Esophagus squamous epithelium (tissue), 5 donors: ENCODE measurements around the gene LEFTY1. TPM values are rescaled to one million over a fixed set of nuclear protein-coding genes. Genes with fewer than 3 reads are reported as not detected.
"Not testable (repeated sequence)": the region's sequence is repeated elsewhere in the genome, so short reads cannot be mapped to it uniquely, and the experiment has no call there.

Experiments used
- DNase-seq: peaks from one replicate; lab custom pipeline; 2025; lab: John Stamatoyannopoulos, UW
- H3K27ac ChIP-seq, 4 donors: fragments of 200-600 bp; sonication (generic); one replicate each; pipeline ENCODE4 v1.5.1; 2016 to 2019; ENCODE audit warnings: mild to moderate bottlenecking in 1 of 4
- H3K27me3 ChIP-seq, 4 donors: fragments of 200-600 bp; sonication (generic); 1 replicate in 3 of 4; 2 replicates in 1 of 4; pipeline versions ENCODE4 v1.5.1 to v1.6.0; 2017 to 2021; ENCODE audit warnings: antibody characterized with exemption in 1 of 4
- H3K36me3 ChIP-seq, 3 donors: fragments of 200-600 bp; sonication (generic); one replicate each; pipeline ENCODE4 v1.5.1; 2016 to 2019
- H3K4me1 ChIP-seq, 3 donors: fragments of 200-600 bp; sonication (generic); one replicate each; pipeline ENCODE4 v1.5.1; 2017 to 2019
- H3K4me3 ChIP-seq, 4 donors: fragments of 200-600 bp; sonication (generic); 1 replicate in 3 of 4; 2 replicates in 1 of 4; pipeline ENCODE4 v1.5.1; 2016 to 2019; ENCODE audit warnings: mild to moderate bottlenecking in 2 of 4, moderate library complexity in 1 of 4
- H3K9me3 ChIP-seq, 3 donors: fragments of 200-600 bp; sonication (generic); one replicate each; pipeline ENCODE4 v1.5.1; 2016 to 2019
- POLR2A ChIP-seq, 4 donors: fragments of 450-650 bp; IDR thresholded peaks; one replicate each; pipeline ENCODE4 v1.6.1; 2017; ENCODE audit warnings: antibody characterized with exemption in 4 of 4, mild to moderate bottlenecking in 4 of 4, moderate library complexity in 3 of 4
- WGBS, 2 donors: methylation state at CpG; one replicate each; pipeline ENCODE4 v1.1.5; 2018; 5-methylcytosine and 5-hydroxymethylcytosine counted together
- intact Hi-C: fragments of 100-400 bp; cut with DNase I; formaldehyde crosslinking; loops from one replicate; pipeline ENCODE4 v1.15.0; 2022
- small RNA-seq, 4 donors: library from RNA; depleted of rRNA; stranded (forward); fragments of <200 nt; gene quantifications; one replicate each; pipeline ENCODE3, GENCODE V24; 2016
- total RNA-seq, 4 donors: library from RNA; depleted of rRNA; stranded (reverse); fragments of >200 nt; gene quantifications; one replicate each; pipeline ENCODE4 v1.1.0, GENCODE V29; 2016
- TF ChIP-seq, protein P1 (sequence below), 6 experiments: fragments of 450-650 bp in 4 of 6; fragments of 200-600 bp in 2 of 6; sonication (generic) in 2 of 6; IDR thresholded peaks; one replicate each; pipeline ENCODE4 v1.5.1; 2016 to 2019; ENCODE audit warnings: antibody characterized with exemption in 6 of 6, mild to moderate bottlenecking in 4 of 6, moderate library complexity in 4 of 6
- donor health status: DM: yes; HTN: yes; CAD: no.

LEFTY1 gene
- total RNA-seq, 4 donors from 2014 or later: not detected

DNA sequence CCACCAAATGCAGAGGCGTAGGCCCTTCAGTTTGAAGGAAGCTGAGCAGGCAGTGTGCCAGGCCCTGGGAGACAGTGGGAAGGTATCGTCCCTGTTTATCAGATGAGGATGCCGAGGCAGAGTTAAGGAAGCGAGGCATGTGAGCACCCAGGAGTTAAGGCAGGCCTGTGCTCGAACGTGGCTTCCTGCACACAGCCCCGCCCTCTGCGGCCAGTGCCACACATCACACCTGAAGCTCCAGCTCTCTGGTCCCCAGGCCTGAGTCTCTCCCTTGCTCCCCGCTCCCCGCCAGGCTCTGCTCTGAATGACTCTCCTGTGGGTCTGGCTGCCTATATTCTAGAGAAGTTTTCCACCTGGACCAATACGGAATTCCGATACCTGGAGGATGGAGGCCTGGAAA, 46.9 kb downstream of the LEFTY1 start:
- no peak overlapping the region for H3K27ac ChIP-seq
- H3K9me3 ChIP-seq: no peaks in the 10 kb centered on the region
- intact Hi-C loops: loop anchor here (10.0 kb wide), 2 partner anchors 67 to 367 kb away; partner anchors contain the start of gene SRP9
- no peak overlapping the region for H3K4me3 ChIP-seq
- TF ChIP-seq, protein P1, sequence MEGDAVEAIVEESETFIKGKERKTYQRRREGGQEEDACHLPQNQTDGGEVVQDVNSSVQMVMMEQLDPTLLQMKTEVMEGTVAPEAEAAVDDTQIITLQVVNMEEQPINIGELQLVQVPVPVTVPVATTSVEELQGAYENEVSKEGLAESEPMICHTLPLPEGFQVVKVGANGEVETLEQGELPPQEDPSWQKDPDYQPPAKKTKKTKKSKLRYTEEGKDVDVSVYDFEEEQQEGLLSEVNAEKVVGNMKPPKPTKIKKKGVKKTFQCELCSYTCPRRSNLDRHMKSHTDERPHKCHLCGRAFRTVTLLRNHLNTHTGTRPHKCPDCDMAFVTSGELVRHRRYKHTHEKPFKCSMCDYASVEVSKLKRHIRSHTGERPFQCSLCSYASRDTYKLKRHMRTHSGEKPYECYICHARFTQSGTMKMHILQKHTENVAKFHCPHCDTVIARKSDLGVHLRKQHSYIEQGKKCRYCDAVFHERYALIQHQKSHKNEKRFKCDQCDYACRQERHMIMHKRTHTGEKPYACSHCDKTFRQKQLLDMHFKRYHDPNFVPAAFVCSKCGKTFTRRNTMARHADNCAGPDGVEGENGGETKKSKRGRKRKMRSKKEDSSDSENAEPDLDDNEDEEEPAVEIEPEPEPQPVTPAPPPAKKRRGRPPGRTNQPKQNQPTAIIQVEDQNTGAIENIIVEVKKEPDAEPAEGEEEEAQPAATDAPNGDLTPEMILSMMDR (IDR thresholded peaks at IDR 0.05): no peak
- no peak for TF ChIP-seq POLR2A (IDR thresholded peaks at IDR 0.05)
- WGBS, 2 donors: 79 to 93% methylated on average over 5 to 12 of the region's 12 CpGs
- DNase-seq: no peak
- H3K27me3 ChIP-seq: no peaks in the 10 kb centered on the region
- peaks cover 32 to 100% (median 57%) of the 10 kb centered on the region in 3 donors for H3K36me3 ChIP-seq
- peaks cover 6 to 15% (median 9%) of the 10 kb centered on the region in 3 donors for H3K4me1 ChIP-seq

DNA sequence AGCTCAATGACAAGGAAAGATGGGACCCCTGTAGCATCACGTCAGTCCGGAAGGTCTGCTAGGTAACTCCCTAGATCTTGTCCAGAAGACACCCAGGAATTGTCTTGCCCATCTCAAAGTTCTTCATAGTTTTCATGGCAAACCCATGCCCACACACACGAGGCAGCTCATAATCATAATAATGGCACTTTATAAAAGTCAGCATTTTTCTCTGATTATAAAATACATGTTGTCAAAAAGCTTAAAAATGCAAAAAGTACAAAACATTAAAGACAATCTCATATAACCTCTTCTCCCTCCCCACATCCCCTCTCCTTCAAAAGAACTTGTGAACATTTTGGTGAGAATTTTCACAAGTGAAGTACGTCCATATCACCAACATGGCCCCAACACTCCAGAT, 48.2 kb downstream of the LEFTY1 start:
- Histone ChIP-seq H3K4me1 (peaks cover 3 to 14% (median 12%) of the 10 kb centered on the region in 3 donors), H3K27ac (no peak overlapping the region), H3K9me3 (no peaks in the 10 kb centered on the region), H3K4me3 (no peak overlapping the region), H3K36me3 (peaks cover 24 to 99% (median 49%) of the 10 kb centered on the region in 3 donors), H3K27me3 (no peaks in the 10 kb centered on the region)
- DNase-seq: no peak
- intact Hi-C loops: loop anchor here (10.0 kb wide), 2 partner anchors 66 to 366 kb away; partner anchors contain the start of gene SRP9
- 84 to 86% methylated on average over 4 of the region's 4 CpGs for WGBS, 2 donors
- TF ChIP-seq, protein P1 (IDR thresholded peaks at IDR 0.05): no peak
- no peak for TF ChIP-seq POLR2A (IDR thresholded peaks at IDR 0.05)

DNA sequence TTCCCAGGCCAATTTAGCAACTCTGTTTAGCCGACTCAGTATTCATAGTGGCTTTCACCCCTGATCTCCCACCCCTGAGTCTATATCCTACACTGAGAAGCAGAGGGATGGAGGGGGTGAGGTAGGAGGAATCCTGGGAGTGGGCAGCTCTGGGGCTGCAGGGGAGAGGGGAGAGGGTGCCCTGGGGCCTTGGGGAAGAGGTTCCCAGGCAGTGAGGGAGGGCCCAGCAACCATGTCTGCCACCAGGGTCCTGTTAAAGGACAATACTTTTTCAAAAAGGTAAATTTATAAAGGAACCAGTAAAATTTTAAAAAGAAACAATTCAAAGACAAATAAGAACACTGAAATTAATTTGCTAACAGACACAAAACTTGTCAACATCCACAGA, 48.7 kb downstream of the LEFTY1 start:
- Histone ChIP-seq H3K27me3 (no peaks in the 10 kb centered on the region), H3K9me3 (no peaks in the 10 kb centered on the region), H3K4me1 (peaks cover 0 to 14% (median 11%) of the 10 kb centered on the region in 3 donors), H3K4me3 (no peak overlapping the region), H3K27ac (no peak overlapping the region), H3K36me3 (peaks cover 21 to 99% (median 52%) of the 10 kb centered on the region in 3 donors)
- DNase-seq: no peak
- intact Hi-C loops: loop anchor here (10.0 kb wide), 2 partner anchors 65 to 365 kb away; partner anchors contain the start of gene SRP9
- WGBS, 2 donors: 100% methylated on average over 1 of the region's 1 CpG
- TF ChIP-seq, protein P1 (IDR thresholded peaks at IDR 0.05): no peak
- TF ChIP-seq POLR2A (IDR thresholded peaks at IDR 0.05): no peak

DNA sequence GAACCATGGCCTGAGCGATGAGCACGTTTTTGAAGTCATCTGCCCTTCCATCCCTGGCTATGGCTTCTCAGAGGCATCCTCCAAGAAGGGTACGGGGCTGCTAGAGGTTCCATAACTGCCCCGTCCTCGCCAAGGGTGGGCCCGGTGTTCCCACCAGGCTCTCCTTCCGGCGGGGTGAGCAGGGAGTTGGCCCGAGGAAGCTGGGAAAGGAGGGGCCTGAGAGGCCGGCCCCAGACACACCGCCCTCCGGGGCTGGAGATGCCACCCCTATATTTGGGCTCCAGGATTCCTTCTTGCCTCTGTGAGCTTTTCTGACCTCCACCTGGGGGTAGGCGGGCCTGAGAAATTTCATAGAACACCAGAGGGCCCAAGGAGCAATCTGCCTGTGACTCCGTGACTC, 50.2 kb downstream of the LEFTY1 start:
- 79 to 93% methylated on average over 3 to 9 of the region's 14 CpGs for WGBS, 2 donors
- no peak overlapping the region for H3K27ac ChIP-seq
- H3K36me3 ChIP-seq: peaks cover 21 to 92% (median 51%) of the 10 kb centered on the region in 3 donors
- no peaks in the 10 kb centered on the region for H3K9me3 ChIP-seq
- H3K4me3 ChIP-seq: no peak overlapping the region
- peaks cover 0 to 22% (median 14%) of the 10 kb centered on the region in 3 donors for H3K4me1 ChIP-seq
- intact Hi-C loops: no loop called here
- DNase-seq: no peak
- TF ChIP-seq, protein P1 (IDR thresholded peaks at IDR 0.05): no peak
- no peak for TF ChIP-seq POLR2A (IDR thresholded peaks at IDR 0.05)
- no peaks in the 10 kb centered on the region for H3K27me3 ChIP-seq

DNA sequence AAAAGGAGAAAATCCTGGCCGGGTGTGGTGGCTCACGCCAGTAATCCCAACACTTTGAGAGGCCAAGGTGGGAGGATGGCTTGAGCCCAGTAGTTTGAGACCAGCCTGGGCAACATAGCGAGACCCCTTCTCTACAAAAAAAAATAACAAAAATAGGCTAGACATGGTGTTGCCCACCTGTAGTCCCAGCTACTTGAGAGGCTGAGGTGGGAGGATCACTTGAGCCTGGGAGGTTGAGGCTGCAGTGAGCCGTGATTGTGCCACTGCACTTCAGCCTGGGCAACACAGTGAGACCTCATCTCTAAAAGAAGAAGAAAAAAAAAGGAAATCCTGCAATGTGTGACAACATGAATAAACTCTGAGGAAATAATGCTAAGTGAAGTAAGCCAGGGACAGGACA, 52.6 kb downstream of the LEFTY1 start:
- H3K9me3 ChIP-seq, H3K27me3 ChIP-seq, DNase-seq, H3K4me3 ChIP-seq, intact Hi-C loops: not testable (repeated sequence)
- H3K4me1 ChIP-seq: peaks cover 0 to 22% (median 14%) of the 10 kb centered on the region in 3 donors
- peaks cover 28 to 91% (median 55%) of the 10 kb centered on the region in 3 donors for H3K36me3 ChIP-seq
- 73 to 84% methylated on average over 4 of the region's 4 CpGs for WGBS, 2 donors
- H3K27ac ChIP-seq: peak overlapping the region in 2 of 4 donors; percentile 6 to 39

Small RNAs within 50 kb of the gene (small RNA-seq; reads per million reads assigned to genes)
- gene AL117348.1: 0 reads per million in 4 donors

Other genes starting within 250 kb of the LEFTY1 start
- gene ENAH, start 236.0 kb downstream of the LEFTY1 start, total RNA-seq: 10 to 100 TPM in 3 of 4 donors, 1 to 10 TPM in 1; 8.6 to 42.5 (median 35.9) TPM
- 100 to 1,000 TPM; 115 to 229 (median 175) TPM for gene SRP9, start 111.3 kb downstream of the LEFTY1 start, total RNA-seq
- 100 to 1,000 TPM in 3 of 4 donors, 10 to 100 TPM in 1; 78.7 to 237 (median 151) TPM for gene EPHX1, start 79.0 kb downstream of the LEFTY1 start, total RNA-seq
- 10 to 100 TPM in 3 of 4 donors, 1 to 10 TPM in 1; 9.8 to 27.1 (median 18.3) TPM for gene TMEM63A, start 6.8 kb downstream of the LEFTY1 start, total RNA-seq
- 10 to 100 TPM; 23.0 to 35.1 (median 28.0) TPM for gene PYCR2, start 35.1 kb upstream of the LEFTY1 start, total RNA-seq
- gene LEFTY2, start 52.1 kb upstream of the LEFTY1 start, total RNA-seq: not detected
- 10 to 100 TPM; 10.5 to 18.7 (median 14.1) TPM for gene SDE2, start 110.2 kb upstream of the LEFTY1 start, total RNA-seq
- 100 to 1,000 TPM; 358 to 544 (median 443) TPM for gene H3-3A, start 173.6 kb upstream of the LEFTY1 start, total RNA-seq